Upper lobe of left lung (tissue), 6 donors: Measurements from ENCODE around the gene XAGE1A. TPM values are rescaled to one million over a fixed set of nuclear protein-coding genes. Genes with fewer than 3 reads are reported as not detected.
A peak's percentile ranks its signal among the peaks of the same experiment; 100 is the strongest.
"Not testable (repeated sequence)": the region's sequence is repeated elsewhere in the genome, so short reads cannot be mapped to it uniquely, and the experiment has no call there.

Source experiments
- ATAC-seq, 2 donors: fragments of 200-7000 bp; cut with Tn5 transposase; one replicate each; pipeline ENCODE4 v1.9.1; 2022; ENCODE audit warnings: mild to moderate bottlenecking in 2 of 2, moderate library complexity in 2 of 2; ENCODE audit not compliant: low FRiP score in 2 of 2
- DNase-seq, 2 donors: peaks; one replicate each; pipeline ENCODE4 v3.0.0-alpha.2; 2019 to 2020
- H3K27ac ChIP-seq, 4 donors: fragments of 200-600 bp; sonication (generic); one replicate each; pipeline ENCODE4 v1.5.1; 2016 to 2019
- H3K27me3 ChIP-seq, 4 donors: fragments of 200-600 bp; sonication (generic); one replicate each; pipeline ENCODE4 v1.5.1; 2017 to 2019
- H3K36me3 ChIP-seq, 4 donors: fragments of 200-600 bp; sonication (generic); one replicate each; pipeline ENCODE4 v1.5.1; 2016 to 2019
- H3K4me1 ChIP-seq, 4 donors: fragments of 200-600 bp; sonication (generic); one replicate each; pipeline ENCODE4 v1.5.1; 2018 to 2019
- H3K4me3 ChIP-seq, 4 donors: fragments of 200-600 bp; sonication (generic); one replicate each; pipeline ENCODE4 v1.5.1; 2017 to 2019; ENCODE audit warnings: mild to moderate bottlenecking in 2 of 4, moderate library complexity in 1 of 4
- H3K9me3 ChIP-seq, 4 donors: fragments of 200-600 bp; sonication (generic); one replicate each; pipeline ENCODE4 v1.5.1; 2018 to 2019
- EP300 ChIP-seq, 4 donors: sonication (generic); formaldehyde crosslinking; IDR thresholded peaks; one replicate each; pipeline ENCODE4 v1.5.1; 2017; ENCODE audit warnings: antibody characterized with exemption in 4 of 4, control low read depth in 2 of 4
- POLR2A ChIP-seq, 4 donors: fragments of 450-650 bp; IDR thresholded peaks; one replicate each; pipeline ENCODE4 v1.5.1; 2016 to 2017; ENCODE audit warnings: antibody characterized with exemption in 4 of 4, mild to moderate bottlenecking in 2 of 4
- POLR2AphosphoS5 ChIP-seq, 2 donors: sonication (generic); formaldehyde crosslinking; IDR thresholded peaks; one replicate each; pipeline ENCODE4 v1.5.1; 2017; ENCODE audit warnings: antibody characterized with exemption in 2 of 2
- WGBS, 2 donors: methylation state at CpG; one replicate each; pipeline ENCODE4 v1.1.5; 2017 to 2018; 5-methylcytosine and 5-hydroxymethylcytosine counted together
- total RNA-seq, 6 donors: library from RNA; depleted of rRNA in 4 of 6; stranded (reverse); fragments of >200 nt in 4 of 6; gene quantifications; one replicate each; pipeline versions ENCODE4 v1.1.0 to v1.2.1, GENCODE V29; 2016 to 2021
- TF ChIP-seq, protein P1 (sequence below), 6 experiments: fragments of 450-650 bp in 4 of 6; fragments of 200-600 bp in 2 of 6; sonication (generic) in 2 of 6; IDR thresholded peaks; one replicate each; pipeline ENCODE4 v1.5.1; 2016 to 2019; ENCODE audit warnings: antibody characterized with exemption in 6 of 6
- donor health status: DM: no; HTN: no; CAD: no; lungs with moderate emphysema.
- donor health status: DM: no; HTN: yes; CAD: no; lungs with severe emphysema.

Gene XAGE1A, protein sequence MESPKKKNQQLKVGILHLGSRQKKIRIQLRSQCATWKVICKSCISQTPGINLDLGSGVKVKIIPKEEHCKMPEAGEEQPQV
- 1 to 10 TPM in 1 of 6 donors, under 1 TPM in 1, not detected in 4; 0.54 to 2.1 TPM for total RNA-seq

DNA sequence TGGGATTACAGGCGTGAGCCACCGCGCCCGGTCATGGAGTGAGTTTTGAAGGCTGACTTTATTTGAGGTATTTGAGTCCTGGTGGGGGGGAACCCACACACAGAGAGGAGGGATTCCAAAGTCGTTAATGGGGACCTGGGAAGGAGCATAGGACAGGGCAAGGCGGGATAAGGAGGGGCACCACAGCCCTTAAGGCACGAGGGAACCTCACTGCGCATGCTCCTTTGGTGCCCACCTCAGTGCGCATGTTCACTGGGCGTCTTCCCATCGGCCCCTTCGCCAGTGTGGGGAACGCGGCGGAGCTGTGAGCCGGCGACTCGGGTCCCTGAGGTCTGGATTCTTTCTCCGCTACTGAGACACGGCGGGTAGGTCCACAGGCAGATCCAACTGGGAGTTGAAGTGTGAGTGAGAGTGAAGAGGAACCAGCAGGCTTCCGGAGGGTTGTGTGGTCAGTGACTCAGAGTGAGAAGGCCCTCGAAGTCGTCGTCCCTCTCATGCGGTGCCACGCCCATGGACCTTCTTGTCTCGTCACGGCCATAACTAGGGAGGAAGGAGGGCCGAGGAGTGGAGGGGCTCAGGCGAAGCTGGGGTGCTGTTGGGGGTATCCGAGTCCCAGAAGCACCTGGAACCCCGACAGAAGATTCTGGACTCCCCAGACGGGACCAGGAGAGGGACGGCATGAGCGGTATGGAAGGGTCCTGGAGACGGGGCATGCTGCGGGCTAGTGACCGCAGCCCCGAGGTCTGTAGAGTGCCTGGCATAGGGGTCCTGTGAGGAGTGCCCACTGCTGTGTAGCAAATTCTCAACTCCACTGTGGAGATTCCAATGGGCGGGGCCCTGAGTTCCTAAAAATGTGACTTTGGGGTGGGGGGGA, at the start of gene XAGE1A:
Gene XAGE1A (plus strand): TSS at position 264 of the 874 bp plus-strand sequence. CDS start 1,554 bp downstream, outside the sequence.
- not testable (repeated sequence) for DNase-seq, H3K27ac ChIP-seq, H3K4me3 ChIP-seq, H3K27me3 ChIP-seq, H3K4me1 ChIP-seq, H3K9me3 ChIP-seq, H3K36me3 ChIP-seq
- WGBS, 2 donors, result no CpG with 5 or more reads among the region's 41 CpGs
- ATAC-seq, result peak; percentile 34 to 66

DNA sequence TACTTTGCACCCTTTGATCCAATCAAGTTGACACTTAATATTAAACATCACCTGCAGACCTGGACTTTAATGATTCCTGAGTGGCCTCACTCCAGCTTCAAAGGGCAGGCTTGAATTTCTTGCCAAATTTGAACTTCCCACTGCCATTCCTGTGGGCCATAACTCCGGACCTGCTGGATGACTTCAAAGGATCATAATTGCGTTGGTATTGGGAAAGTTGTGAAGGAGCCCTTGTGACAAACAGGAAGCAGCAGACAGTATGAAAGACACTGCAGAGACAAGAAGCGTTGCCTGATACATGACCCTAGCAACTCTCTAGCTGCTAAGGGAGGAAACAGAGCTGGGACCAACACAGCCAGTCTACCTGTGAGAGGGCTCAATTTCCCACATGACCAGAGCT, 43.6 kb upstream of the XAGE1A start:
- not testable (repeated sequence) for H3K4me3 ChIP-seq

DNA sequence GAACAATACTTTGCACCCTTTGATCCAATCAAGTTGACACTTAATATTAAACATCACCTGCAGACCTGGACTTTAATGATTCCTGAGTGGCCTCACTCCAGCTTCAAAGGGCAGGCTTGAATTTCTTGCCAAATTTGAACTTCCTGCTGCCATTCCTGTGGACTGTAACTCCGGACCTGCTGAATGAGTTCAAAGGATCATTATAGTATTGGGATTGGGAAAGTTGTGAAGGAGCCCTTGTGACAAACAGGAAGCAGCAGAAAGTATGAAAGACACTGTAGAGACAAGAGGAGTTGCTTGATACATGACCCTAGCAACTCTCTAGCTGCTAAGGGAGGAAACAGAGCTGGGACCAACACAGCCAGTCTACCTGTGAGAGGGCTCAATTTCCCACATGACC, 24.3 kb upstream of the XAGE1A start:
- not testable (repeated sequence) for DNase-seq, H3K4me1 ChIP-seq, H3K9me3 ChIP-seq, H3K4me3 ChIP-seq, H3K27ac ChIP-seq, H3K36me3 ChIP-seq, ATAC-seq, H3K27me3 ChIP-seq
- WGBS, 2 donors, result 32 to 33% methylated on average over 1 of the region's 1 CpG

More for the DNA sequence above, 43.6 kb upstream of the XAGE1A start:
- H3K36me3 ChIP-seq, ATAC-seq, H3K9me3 ChIP-seq, H3K27ac ChIP-seq, H3K27me3 ChIP-seq, H3K4me1 ChIP-seq, DNase-seq: not testable (repeated sequence)
- WGBS, 2 donors, result 30 to 54% methylated on average over 2 to 3 of the region's 3 CpGs

DNA sequence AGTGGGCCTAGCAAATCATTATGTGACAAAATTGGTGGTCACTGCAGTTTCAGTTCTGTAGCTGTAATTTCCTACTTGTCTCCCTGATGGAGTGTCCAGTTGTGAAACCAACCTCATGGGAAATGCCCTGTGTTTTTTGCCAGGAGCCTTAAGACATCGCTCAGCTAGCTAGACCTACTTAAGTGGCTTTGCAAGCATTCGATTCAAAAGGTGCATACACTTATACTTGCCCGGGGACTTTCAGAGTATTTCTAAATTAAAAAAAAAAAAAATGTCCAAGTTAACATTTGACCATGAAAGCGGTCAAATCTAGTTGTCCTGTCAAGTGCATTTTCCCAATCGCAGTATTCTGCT, 788 bp downstream of the XAGE1A start:
- peak; percentile 25 to 37 for ATAC-seq
- H3K36me3 ChIP-seq, H3K27ac ChIP-seq: not testable (repeated sequence)

DNA sequence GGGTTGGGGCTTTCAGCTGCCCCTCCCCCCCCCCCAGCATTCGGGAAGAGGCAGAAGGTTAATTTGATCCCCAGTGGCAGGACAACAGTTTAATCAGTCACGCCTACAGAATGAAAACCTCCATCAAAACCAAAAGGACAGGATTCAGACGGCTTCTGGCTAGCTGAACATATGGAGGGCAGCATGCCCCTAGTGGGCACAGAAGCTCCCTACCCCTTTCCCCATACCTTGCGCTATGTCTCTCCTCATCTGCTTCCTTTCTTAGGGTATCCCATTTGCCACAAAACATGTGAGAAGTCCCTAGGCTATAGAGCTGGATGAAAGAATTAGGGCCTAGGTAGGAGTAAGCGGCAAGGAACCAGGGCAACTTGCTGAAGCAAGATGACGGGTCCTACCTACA, 5.8 kb downstream of the XAGE1A start:
- not testable (repeated sequence) for H3K27me3 ChIP-seq, H3K27ac ChIP-seq, H3K9me3 ChIP-seq, H3K4me3 ChIP-seq, DNase-seq, H3K4me1 ChIP-seq, H3K36me3 ChIP-seq, ATAC-seq
- WGBS, 2 donors, result no CpG with 5 or more reads among the region's 6 CpGs

More for the DNA sequence above, 788 bp downstream of the XAGE1A start:
- H3K4me3 ChIP-seq, H3K27me3 ChIP-seq, H3K4me1 ChIP-seq, DNase-seq, H3K9me3 ChIP-seq: not testable (repeated sequence)
- no CpG with 5 or more reads among the region's 5 CpGs for WGBS, 2 donors

DNA sequence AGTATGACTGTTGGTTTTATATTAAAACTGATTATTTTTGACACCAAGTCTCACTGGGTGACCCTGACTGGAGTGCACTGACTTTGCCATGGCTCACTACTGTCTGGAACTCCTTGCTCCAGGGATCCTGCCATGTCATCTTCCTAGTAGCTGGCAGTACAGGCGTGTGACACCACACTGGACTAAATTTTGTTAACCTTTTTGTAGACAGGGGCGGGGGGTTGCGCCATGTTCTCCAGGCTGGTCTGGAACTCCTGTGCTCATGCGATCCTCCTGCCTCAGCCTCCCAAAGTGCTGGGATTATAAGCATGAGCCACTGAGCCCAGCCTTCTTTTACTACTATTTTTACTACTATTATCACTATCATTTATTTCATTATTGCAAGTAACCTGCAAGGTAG, 8.9 kb downstream of the XAGE1A start:
- H3K4me1 ChIP-seq, result no peaks in the 10 kb centered on the region
- no peaks in the 10 kb centered on the region for H3K9me3 ChIP-seq
- no peak for ATAC-seq
- no peak overlapping the region for H3K4me3 ChIP-seq
- H3K27ac ChIP-seq, result no peak overlapping the region
- no peaks in the 10 kb centered on the region for H3K36me3 ChIP-seq
- no peak for DNase-seq
- TF ChIP-seq POLR2AphosphoS5 (IDR thresholded peaks at IDR 0.05), result no peak
- TF ChIP-seq EP300 (IDR thresholded peaks at IDR 0.05), result no peak
- TF ChIP-seq, protein P1, sequence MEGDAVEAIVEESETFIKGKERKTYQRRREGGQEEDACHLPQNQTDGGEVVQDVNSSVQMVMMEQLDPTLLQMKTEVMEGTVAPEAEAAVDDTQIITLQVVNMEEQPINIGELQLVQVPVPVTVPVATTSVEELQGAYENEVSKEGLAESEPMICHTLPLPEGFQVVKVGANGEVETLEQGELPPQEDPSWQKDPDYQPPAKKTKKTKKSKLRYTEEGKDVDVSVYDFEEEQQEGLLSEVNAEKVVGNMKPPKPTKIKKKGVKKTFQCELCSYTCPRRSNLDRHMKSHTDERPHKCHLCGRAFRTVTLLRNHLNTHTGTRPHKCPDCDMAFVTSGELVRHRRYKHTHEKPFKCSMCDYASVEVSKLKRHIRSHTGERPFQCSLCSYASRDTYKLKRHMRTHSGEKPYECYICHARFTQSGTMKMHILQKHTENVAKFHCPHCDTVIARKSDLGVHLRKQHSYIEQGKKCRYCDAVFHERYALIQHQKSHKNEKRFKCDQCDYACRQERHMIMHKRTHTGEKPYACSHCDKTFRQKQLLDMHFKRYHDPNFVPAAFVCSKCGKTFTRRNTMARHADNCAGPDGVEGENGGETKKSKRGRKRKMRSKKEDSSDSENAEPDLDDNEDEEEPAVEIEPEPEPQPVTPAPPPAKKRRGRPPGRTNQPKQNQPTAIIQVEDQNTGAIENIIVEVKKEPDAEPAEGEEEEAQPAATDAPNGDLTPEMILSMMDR (IDR thresholded peaks at IDR 0.05), result no peak
- TF ChIP-seq POLR2A (IDR thresholded peaks at IDR 0.05), result no peak
- H3K27me3 ChIP-seq, result no peaks in the 10 kb centered on the region
- 84 to 98% methylated on average over 4 of the region's 4 CpGs for WGBS, 2 donors

DNA sequence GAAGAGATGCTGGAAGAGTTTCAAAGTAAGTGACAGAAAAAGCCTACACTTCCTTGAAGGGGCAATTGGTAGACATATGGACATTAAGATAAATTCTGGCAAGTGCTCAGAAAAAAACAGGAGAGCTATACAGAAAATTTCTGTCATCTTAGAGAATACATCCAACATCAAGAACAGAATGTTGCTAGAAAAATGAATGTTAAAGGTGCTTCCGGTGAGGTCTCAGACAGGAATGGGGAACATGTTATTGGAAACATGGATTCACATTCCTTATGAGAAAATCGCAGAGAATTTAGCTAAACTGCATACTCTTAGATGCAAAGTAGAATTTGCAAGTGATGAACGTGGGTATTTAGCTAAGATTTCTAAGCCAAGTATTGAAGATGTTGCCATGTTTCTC, 11.7 kb downstream of the XAGE1A start:
- Histone ChIP-seq H3K9me3 (no peaks in the 10 kb centered on the region), H3K4me3 (no peak overlapping the region), H3K27me3 (no peaks in the 10 kb centered on the region), H3K36me3 (no peaks in the 10 kb centered on the region), H3K27ac (no peak overlapping the region), H3K4me1 (no peaks in the 10 kb centered on the region)
- 69 to 83% methylated on average over 3 of the region's 3 CpGs for WGBS, 2 donors
- no peak for TF ChIP-seq EP300 (IDR thresholded peaks at IDR 0.05)
- no peak for DNase-seq
- ATAC-seq, result no peak

DNA sequence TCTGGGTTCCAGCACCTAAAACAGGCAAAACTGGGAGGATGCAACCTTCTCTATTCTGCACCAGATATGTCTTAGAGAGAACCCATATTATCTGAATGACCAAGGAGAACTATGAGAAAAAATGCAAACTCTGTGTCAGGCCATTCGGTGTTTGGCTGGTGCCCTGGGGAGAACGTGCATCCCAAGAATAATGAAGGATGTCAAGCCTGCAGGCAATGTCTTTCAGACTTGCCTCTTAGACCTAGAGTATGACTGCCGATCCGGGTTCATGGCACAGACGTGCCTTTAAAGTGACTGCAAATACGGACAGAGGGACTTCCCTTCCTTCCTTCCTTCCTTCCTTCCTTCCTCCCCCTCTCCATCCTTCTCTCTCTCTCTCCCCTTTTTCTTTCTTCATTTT, 14.3 kb downstream of the XAGE1A start:
- H3K9me3 ChIP-seq, result no peaks in the 10 kb centered on the region
- H3K4me1 ChIP-seq, result no peaks in the 10 kb centered on the region
- ATAC-seq (no peak), DNase-seq (no peak)
- TF ChIP-seq POLR2AphosphoS5 (IDR thresholded peaks at IDR 0.05), result no peak
- no peak for TF ChIP-seq EP300 (IDR thresholded peaks at IDR 0.05)
- no peak for TF ChIP-seq POLR2A (IDR thresholded peaks at IDR 0.05)
- TF ChIP-seq, protein P1 (IDR thresholded peaks at IDR 0.05), result no peak
- no peaks in the 10 kb centered on the region for H3K36me3 ChIP-seq
- WGBS, 2 donors, result 61 to 71% methylated on average over 6 of the region's 6 CpGs
- H3K4me3 ChIP-seq, result no peak overlapping the region
- H3K27me3 ChIP-seq, result no peaks in the 10 kb centered on the region
- no peak overlapping the region for H3K27ac ChIP-seq

DNA sequence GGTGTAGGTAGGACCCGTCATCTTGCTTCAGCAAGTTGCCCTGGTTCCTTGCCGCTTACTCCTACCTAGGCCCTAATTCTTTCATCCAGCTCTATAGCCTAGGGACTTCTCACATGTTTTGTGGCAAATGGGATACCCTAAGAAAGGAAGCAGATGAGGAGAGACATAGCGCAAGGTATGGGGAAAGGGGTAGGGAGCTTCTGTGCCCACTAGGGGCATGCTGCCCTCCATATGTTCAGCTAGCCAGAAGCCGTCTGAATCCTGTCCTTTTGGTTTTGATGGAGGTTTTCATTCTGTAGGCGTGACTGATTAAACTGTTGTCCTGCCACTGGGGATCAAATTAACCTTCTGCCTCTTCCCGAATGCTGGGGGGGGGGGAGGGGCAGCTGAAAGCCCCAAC, 15.5 kb downstream of the XAGE1A start:
- not testable (repeated sequence) for H3K27ac ChIP-seq, ATAC-seq, H3K9me3 ChIP-seq, H3K4me1 ChIP-seq, H3K27me3 ChIP-seq, DNase-seq, H3K36me3 ChIP-seq, H3K4me3 ChIP-seq
- no CpG with 5 or more reads among the region's 6 CpGs for WGBS, 2 donors

DNA sequence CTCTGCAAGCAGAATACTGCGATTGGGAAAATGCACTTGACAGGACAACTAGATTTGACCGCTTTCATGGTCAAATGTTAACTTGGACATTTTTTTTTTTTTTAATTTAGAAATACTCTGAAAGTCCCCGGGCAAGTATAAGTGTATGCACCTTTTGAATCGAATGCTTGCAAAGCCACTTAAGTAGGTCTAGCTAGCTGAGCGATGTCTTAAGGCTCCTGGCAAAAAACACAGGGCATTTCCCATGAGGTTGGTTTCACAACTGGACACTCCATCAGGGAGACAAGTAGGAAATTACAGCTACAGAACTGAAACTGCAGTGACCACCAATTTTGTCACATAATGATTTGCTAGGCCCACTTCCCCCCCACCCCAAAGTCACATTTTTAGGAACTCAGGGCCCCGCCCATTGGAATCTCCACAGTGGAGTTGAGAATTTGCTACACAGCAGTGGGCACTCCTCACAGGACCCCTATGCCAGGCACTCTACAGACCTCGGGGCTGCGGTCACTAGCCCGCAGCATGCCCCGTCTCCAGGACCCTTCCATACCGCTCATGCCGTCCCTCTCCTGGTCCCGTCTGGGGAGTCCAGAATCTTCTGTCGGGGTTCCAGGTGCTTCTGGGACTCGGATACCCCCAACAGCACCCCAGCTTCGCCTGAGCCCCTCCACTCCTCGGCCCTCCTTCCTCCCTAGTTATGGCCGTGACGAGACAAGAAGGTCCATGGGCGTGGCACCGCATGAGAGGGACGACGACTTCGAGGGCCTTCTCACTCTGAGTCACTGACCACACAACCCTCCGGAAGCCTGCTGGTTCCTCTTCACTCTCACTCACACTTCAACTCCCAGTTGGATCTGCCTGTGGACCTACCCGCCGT, 20.7 kb downstream of the XAGE1A start:
- H3K27me3 ChIP-seq, H3K9me3 ChIP-seq, H3K4me3 ChIP-seq, H3K27ac ChIP-seq, H3K4me1 ChIP-seq, H3K36me3 ChIP-seq, DNase-seq: not testable (repeated sequence)
- WGBS, 2 donors, result no CpG with 5 or more reads among the region's 27 CpGs
- peak in 1 of 2 donors; percentile 71 for ATAC-seq
